ENCODE results near the gene FXYD4. TPM values are rescaled to one million over a fixed set of nuclear protein-coding genes. Genes with fewer than 3 reads are reported as not detected.

FXYD4 gene
- polyA plus RNA-seq, 1 donor (not counting 4 experiments of a cell fraction or from before 2014, with no cell fraction given): not detected

DNA sequence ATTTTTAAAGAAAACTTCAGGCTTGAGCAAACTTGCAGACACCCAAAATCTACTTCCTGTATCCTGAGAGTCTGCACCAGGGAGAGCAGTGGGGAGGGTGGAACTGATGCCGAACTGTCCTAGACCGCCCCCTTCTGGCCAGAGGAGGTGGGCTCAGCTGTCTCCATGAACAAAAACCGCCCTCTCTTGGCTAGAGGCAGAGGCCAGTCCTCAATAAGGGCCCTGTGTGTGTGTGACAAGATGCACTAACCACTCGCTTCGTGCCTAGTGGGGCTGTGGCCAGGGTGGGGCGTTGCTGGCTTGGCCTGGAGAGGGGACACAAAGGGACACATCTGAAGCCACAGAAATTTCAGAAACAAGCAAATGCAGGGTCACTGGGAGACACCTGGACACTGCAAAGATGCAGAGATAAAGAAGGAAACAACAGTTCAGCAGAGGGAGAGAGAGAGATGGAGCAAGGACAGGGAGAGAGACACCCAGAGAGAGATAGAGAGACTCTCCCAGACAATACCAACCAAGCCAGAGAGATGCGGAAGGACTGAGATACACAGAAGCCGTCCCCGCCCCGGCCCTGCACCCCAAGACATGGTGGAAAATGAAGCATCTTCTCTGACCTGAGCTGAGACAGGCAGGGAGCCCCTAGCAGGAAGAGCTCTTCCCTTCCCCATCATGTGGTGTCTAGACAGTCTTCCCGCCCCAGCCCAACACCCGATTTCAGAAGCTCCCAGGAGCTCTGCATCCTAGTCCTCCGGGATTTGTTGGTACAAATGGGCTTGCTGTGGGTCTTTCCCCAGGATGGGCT is 22.7 kb upstream of the FXYD4 start:
- H3K4me2 ChIP-seq (ENCODE audit: control insufficient read depth, extremely low read depth, insufficient read depth, low read depth, low read length): peak overlapping the region; percentile 67
- dilution Hi-C loops (cut with MboI; ENCODE audit: extremely low pct_ligation_motif_present, low sequenced_read_pairs): no loop called here
- H4K20me1 ChIP-seq (ENCODE audit: control insufficient read depth, extremely low read depth, insufficient read depth, low read length): no peaks in the 10 kb centered on the region
- H3K9me3 ChIP-seq (ENCODE audit: control insufficient read depth, low read depth, low read length): no peaks in the 10 kb centered on the region
- H3K79me2 ChIP-seq (ENCODE audit: control insufficient read depth, insufficient read depth, low read length): no peaks in the 10 kb centered on the region
- FAIRE-seq (peak; percentile 96), DNase-seq (ENCODE audit: low read depth, low spot score) (no peak)
- H3K27ac ChIP-seq (ENCODE audit: control insufficient read depth, insufficient read depth, low read length): no peak overlapping the region
- TF ChIP-seq CTCF (optimal IDR thresholded peaks at IDR 0.05 in 1 of 3, IDR thresholded peaks at IDR 0.05 in 1 of 3, conservative IDR thresholded peaks at IDR 0.05 in 1 of 3; ENCODE audit: extremely low read depth in 1 of 3, insufficient read depth in 2 of 3, low read length in 3 of 3) (peak; percentile 98 to 99 (median 98)), EZH2 (IDR thresholded peaks at IDR 0.05; ENCODE audit: low read length) (no peak)
- no peaks in the 10 kb centered on the region for H3K36me3 ChIP-seq (ENCODE audit: control insufficient read depth in 2 of 2, extremely low read depth in 1 of 2, insufficient read depth in 2 of 2, low read length in 2 of 2)
- H3K4me1 ChIP-seq (ENCODE audit: control insufficient read depth, extremely low read depth, insufficient read depth, low read length): peaks cover 20% of the 10 kb centered on the region
- no peaks in the 10 kb centered on the region for H3K27me3 ChIP-seq (ENCODE audit: control insufficient read depth, extremely low read depth, insufficient read depth, low read length)
- no peaks in the 10 kb centered on the region for H3K9me1 ChIP-seq (ENCODE audit: control insufficient read depth, extremely low read depth, insufficient read depth, low read length)
- H3K4me3 ChIP-seq (ENCODE audit: control insufficient read depth in 2 of 3, extremely low read depth in 1 of 3, insufficient read depth in 2 of 3, low read depth in 1 of 3, low read length in 3 of 3): peak overlapping the region in 1 of 3 experiments; percentile 40
- H2AFZ ChIP-seq (ENCODE audit: control insufficient read depth, low read length): peak overlapping the region; percentile 83
- H3K9ac ChIP-seq (ENCODE audit: control insufficient read depth, extremely low read depth, insufficient read depth, low read length): no peak overlapping the region

DNA sequence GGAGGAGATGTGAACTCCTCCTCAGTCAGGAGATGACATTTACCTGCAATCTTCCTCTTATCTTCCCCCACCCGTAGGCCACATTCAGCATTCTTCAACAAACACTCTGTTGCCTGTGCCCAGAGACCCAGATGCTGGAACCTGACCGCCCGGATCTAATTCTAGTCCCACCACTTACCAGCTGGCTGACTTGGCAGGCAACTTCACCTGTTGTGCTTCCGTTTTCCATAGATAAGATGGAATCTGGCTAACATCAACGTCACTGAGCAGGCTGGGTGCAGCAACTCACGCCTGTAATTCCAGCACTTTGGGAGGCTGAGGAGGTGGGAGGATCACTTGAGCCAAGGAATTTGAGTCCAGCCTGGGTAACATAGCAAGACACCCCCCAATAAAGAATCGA is 21.3 kb upstream of the FXYD4 start:
- dilution Hi-C loops (cut with MboI; ENCODE audit: extremely low pct_ligation_motif_present, low sequenced_read_pairs): no loop called here
- no peaks in the 10 kb centered on the region for H4K20me1 ChIP-seq (ENCODE audit: control insufficient read depth, extremely low read depth, insufficient read depth, low read length)
- FAIRE-seq: no peak
- no peaks in the 10 kb centered on the region for H3K9me1 ChIP-seq (ENCODE audit: control insufficient read depth, extremely low read depth, insufficient read depth, low read length)
- no peaks in the 10 kb centered on the region for H3K27me3 ChIP-seq (ENCODE audit: control insufficient read depth, extremely low read depth, insufficient read depth, low read length)
- H3K4me2 ChIP-seq (ENCODE audit: control insufficient read depth, extremely low read depth, insufficient read depth, low read depth, low read length): no peak overlapping the region
- peaks cover 24% of the 10 kb centered on the region for H3K4me1 ChIP-seq (ENCODE audit: control insufficient read depth, extremely low read depth, insufficient read depth, low read length)
- no peak for DNase-seq (ENCODE audit: low read depth, low spot score)
- H3K79me2 ChIP-seq (ENCODE audit: control insufficient read depth, insufficient read depth, low read length): no peaks in the 10 kb centered on the region
- H3K36me3 ChIP-seq (ENCODE audit: control insufficient read depth in 2 of 2, extremely low read depth in 1 of 2, insufficient read depth in 2 of 2, low read length in 2 of 2): no peaks in the 10 kb centered on the region
- no peak overlapping the region for H3K27ac ChIP-seq (ENCODE audit: control insufficient read depth, insufficient read depth, low read length)
- no peak overlapping the region for H3K4me3 ChIP-seq (ENCODE audit: control insufficient read depth in 2 of 3, extremely low read depth in 1 of 3, insufficient read depth in 2 of 3, low read depth in 1 of 3, low read length in 3 of 3)
- H3K9ac ChIP-seq (ENCODE audit: control insufficient read depth, extremely low read depth, insufficient read depth, low read length): no peak overlapping the region
- H3K9me3 ChIP-seq (ENCODE audit: control insufficient read depth, low read depth, low read length): no peaks in the 10 kb centered on the region
- TF ChIP-seq EZH2 (IDR thresholded peaks at IDR 0.05; ENCODE audit: low read length): no peak
- no peak for TF ChIP-seq CTCF (optimal IDR thresholded peaks at IDR 0.05 in 1 of 3, IDR thresholded peaks at IDR 0.05 in 1 of 3, conservative IDR thresholded peaks at IDR 0.05 in 1 of 3; ENCODE audit: extremely low read depth in 1 of 3, insufficient read depth in 2 of 3, low read length in 3 of 3)
- no peak overlapping the region for H2AFZ ChIP-seq (ENCODE audit: control insufficient read depth, low read length)
